Esophagus muscularis mucosa (tissue), 4 donors: ENCODE results near the gene PHKB. TPM values are rescaled to one million over a fixed set of nuclear protein-coding genes. Genes with fewer than 3 reads are reported as not detected.
"Not testable (repeated sequence)": the region's sequence is repeated elsewhere in the genome, so short reads cannot be mapped to it uniquely, and the experiment has no call there.

ENCODE experiments used
- DNase-seq: peaks from one replicate; pipeline ENCODE4 v3.0.0-alpha.2; 2017; ENCODE audit errors: extremely low spot score
- H3K27ac ChIP-seq, 4 donors: fragments of 200-600 bp; sonication (generic); replicated peaks in 1 of 4; 1 replicate in 3 of 4; 2 replicates in 1 of 4; pipeline ENCODE4 v1.5.1; 2016 to 2019; ENCODE audit warnings: mild to moderate bottlenecking in 1 of 4
- H3K27me3 ChIP-seq, 4 donors: fragments of 200-600 bp; sonication (generic); one replicate each; pipeline versions ENCODE4 v1.5.1 to v1.6.0; 2016 to 2019
- H3K36me3 ChIP-seq, 4 donors: fragments of 200-600 bp; sonication (generic); one replicate each; pipeline ENCODE4 v1.5.1; 2016 to 2019
- H3K4me1 ChIP-seq, 4 donors: fragments of 200-600 bp; sonication (generic); one replicate each; pipeline ENCODE4 v1.5.1; 2016 to 2019
- H3K4me3 ChIP-seq, 4 donors: fragments of 200-600 bp; sonication (generic); 1 replicate in 2 of 4; 2 replicates in 2 of 4; pipeline ENCODE4 v1.5.1; 2016 to 2019; ENCODE audit warnings: mild to moderate bottlenecking in 4 of 4, moderate library complexity in 1 of 4
- H3K9me3 ChIP-seq, 4 donors: fragments of 200-600 bp; sonication (generic); 1 replicate in 3 of 4; 2 replicates in 1 of 4; pipeline ENCODE4 v1.5.1; 2016 to 2019
- CTCF ChIP-seq, 3 experiments: fragments of 200-600 bp in 2 of 3; fragments of 450-650 bp in 1 of 3; sonication (generic) in 2 of 3; IDR thresholded peaks; one replicate each; pipeline ENCODE4 v1.5.1; 2017 to 2019; ENCODE audit warnings: antibody characterized with exemption in 3 of 3, mild to moderate bottlenecking in 2 of 3, moderate library complexity in 1 of 3
- EP300 ChIP-seq: sonication (generic); formaldehyde crosslinking; IDR thresholded peaks from one replicate; pipeline ENCODE4 v1.6.1; 2017; ENCODE audit warnings: antibody characterized with exemption
- POLR2A ChIP-seq: fragments of 450-650 bp; IDR thresholded peaks from one replicate; pipeline ENCODE4 v1.6.1; 2017; ENCODE audit warnings: antibody characterized with exemption, moderate library complexity, mild to moderate bottlenecking, low read depth
- POLR2AphosphoS5 ChIP-seq, 2 donors: sonication (generic); formaldehyde crosslinking; IDR thresholded peaks; one replicate each; pipeline ENCODE4 v1.6.1; 2017; ENCODE audit warnings: antibody characterized with exemption in 2 of 2
- WGBS: methylation state at CpG from one replicate; pipeline ENCODE4 v1.1.5; 2018; 5-methylcytosine and 5-hydroxymethylcytosine counted together
- intact Hi-C: fragments of 100-400 bp; cut with DNase I; formaldehyde crosslinking; loops from one replicate; pipeline ENCODE4 v1.15.1; 2023
- total RNA-seq, 4 donors: library from RNA; depleted of rRNA; stranded (reverse); fragments of >200 nt; gene quantifications; one replicate each; pipeline versions ENCODE4 v1.1.0 to v1.2.1, GENCODE V29; 2016

Gene PHKB
- total RNA-seq, 4 donors from 2014 or later = 39.4 to 60.6 (median 46.5) TPM

GRCh38 chr16:47469227-47469626 lies 8.1 kb downstream of the PHKB start:
- no peaks in the 10 kb centered on the region for H3K36me3 ChIP-seq
- no peak for DNase-seq
- H3K9me3 ChIP-seq = no peaks in the 10 kb centered on the region
- no peak overlapping the region for H3K4me3 ChIP-seq
- peaks cover 23 to 42% (median 30%) of the 10 kb centered on the region in 4 donors for H3K4me1 ChIP-seq
- H3K27me3 ChIP-seq = no peaks in the 10 kb centered on the region
- intact Hi-C loops = no loop called here
- no peak for TF ChIP-seq CTCF (IDR thresholded peaks at IDR 0.05)
- no peak for TF ChIP-seq EP300
- no peak for TF ChIP-seq POLR2A
- TF ChIP-seq POLR2AphosphoS5 (IDR thresholded peaks at IDR 0.05) = no peak
- no peak overlapping the region for H3K27ac ChIP-seq
- WGBS = 100% methylated on average over 1 of the region's 1 CpG

GRCh38 chr16:47470211-47470610 lies 9.1 kb downstream of the PHKB start:
- Histone ChIP-seq H3K27ac (no peak overlapping the region), H3K4me1 (peaks cover 13 to 33% (median 22%) of the 10 kb centered on the region in 4 donors), H3K4me3 (no peak overlapping the region), H3K36me3 (no peaks in the 10 kb centered on the region), H3K9me3 (no peaks in the 10 kb centered on the region), H3K27me3 (no peaks in the 10 kb centered on the region)
- TF ChIP-seq POLR2AphosphoS5 (IDR thresholded peaks at IDR 0.05) (no peak), CTCF (IDR thresholded peaks at IDR 0.05) (no peak), POLR2A (no peak), EP300 (no peak)
- no peak for DNase-seq
- 96% methylated on average over 7 of the region's 7 CpGs for WGBS
- intact Hi-C loops = no loop called here

GRCh38 chr16:47470810-47471209 lies 9.7 kb downstream of the PHKB start:
- intact Hi-C loops = no loop called here
- DNase-seq = no peak
- no peaks in the 10 kb centered on the region for H3K36me3 ChIP-seq
- H3K9me3 ChIP-seq = no peaks in the 10 kb centered on the region
- H3K27ac ChIP-seq = no peak overlapping the region
- no peaks in the 10 kb centered on the region for H3K27me3 ChIP-seq
- WGBS = 78% methylated on average over 1 of the region's 1 CpG
- no peak overlapping the region for H3K4me3 ChIP-seq
- peaks cover 13 to 35% (median 22%) of the 10 kb centered on the region in 4 donors for H3K4me1 ChIP-seq
- TF ChIP-seq POLR2A = no peak
- no peak for TF ChIP-seq POLR2AphosphoS5 (IDR thresholded peaks at IDR 0.05)
- no peak for TF ChIP-seq CTCF (IDR thresholded peaks at IDR 0.05)
- TF ChIP-seq EP300 = no peak

- H3K27ac ChIP-seq, intact Hi-C loops, H3K4me3 ChIP-seq, H3K27me3 ChIP-seq, H3K36me3 ChIP-seq, DNase-seq, H3K9me3 ChIP-seq: not testable (repeated sequence)
- H3K4me1 ChIP-seq = peaks cover 15 to 32% (median 27%) of the 10 kb centered on the region in 4 donors
- 92% methylated on average over 2 of the region's 2 CpGs for WGBS
Measured at GRCh38 chr16:47473004-47473403, 11.9 kb downstream of the PHKB start.

GRCh38 chr16:47473792-47474191 lies 12.7 kb downstream of the PHKB start:
- H3K4me3 ChIP-seq = no peak overlapping the region
- H3K27me3 ChIP-seq = no peaks in the 10 kb centered on the region
- TF ChIP-seq EP300 (no peak), POLR2A (no peak), POLR2AphosphoS5 (IDR thresholded peaks at IDR 0.05) (no peak), CTCF (IDR thresholded peaks at IDR 0.05) (no peak)
- intact Hi-C loops = no loop called here
- WGBS = 95% methylated on average over 3 of the region's 3 CpGs
- no peaks in the 10 kb centered on the region for H3K36me3 ChIP-seq
- H3K9me3 ChIP-seq = no peaks in the 10 kb centered on the region
- peaks cover 15 to 28% (median 25%) of the 10 kb centered on the region in 4 donors for H3K4me1 ChIP-seq
- DNase-seq = no peak
- H3K27ac ChIP-seq = no peak overlapping the region
